NCI-H2196 treated with DMSO at 0.1 percent for 48 hours (cell line): ENCODE results near the gene TCHH.

Source experiments
- DNase-seq: peaks from one replicate; lab custom pipeline; 2025; ENCODE audit not compliant: unreplicated experiment; lab: John Stamatoyannopoulos, UW

The TCHH gene

GRCh38 chr1:152061952-152062351 lies 53.3 kb downstream of the TCHH start:
- DNase-seq, result no peak
